Hepatic stellate cell (primary cell): ENCODE results near the gene VPS37C.
"Not testable (repeated sequence)": the region's sequence is repeated elsewhere in the genome, so short reads cannot be mapped to it uniquely, and the experiment has no call there.

Experiments used
- DNase-seq: peaks from one replicate; pipeline ENCODE4 v3.0.0; 2011; ENCODE audit warnings: low spot score

The VPS37C gene

DNA sequence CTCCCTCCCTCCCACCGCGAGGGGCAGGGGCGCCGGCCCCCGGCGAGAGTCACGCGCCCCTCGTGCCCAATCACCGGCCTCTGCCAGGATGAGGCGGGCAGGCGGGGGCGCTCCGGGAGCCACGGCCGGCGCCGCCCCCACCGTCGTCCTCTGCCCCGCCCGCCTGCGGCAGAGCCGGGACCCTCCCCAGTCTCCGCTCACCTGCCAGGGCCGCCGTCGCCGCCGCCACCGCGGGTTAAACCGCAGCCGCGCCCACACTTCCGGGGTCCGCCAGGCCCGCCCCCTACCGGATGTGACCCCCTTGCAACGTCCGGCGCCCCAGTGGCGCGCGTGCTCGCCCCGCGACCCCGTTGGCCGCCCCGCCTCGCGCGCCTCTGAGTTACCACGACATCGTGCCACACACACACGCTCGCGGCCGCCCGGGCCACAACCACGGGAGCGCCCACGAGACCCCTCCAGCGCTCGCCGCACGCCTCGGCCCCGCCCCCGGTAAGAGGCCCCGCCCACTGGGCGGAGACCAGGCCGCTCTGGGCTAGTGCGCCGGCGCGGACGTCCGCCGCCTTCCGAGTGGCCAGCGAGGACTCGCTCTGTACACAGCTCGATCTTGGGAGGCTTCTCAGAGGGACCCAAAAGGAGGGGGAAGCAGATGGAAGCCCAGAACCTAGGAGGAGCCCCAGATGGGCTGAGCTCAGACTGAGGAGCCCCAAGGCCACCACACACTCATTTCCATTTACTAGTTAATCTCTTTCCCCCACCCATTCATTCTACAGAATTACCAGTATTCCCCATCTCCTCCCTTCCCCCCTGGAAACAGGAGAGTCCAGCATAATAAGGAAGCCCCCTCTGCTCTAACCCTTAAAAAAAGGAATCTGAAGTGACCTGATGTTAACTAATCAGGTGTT, at the start of gene VPS37C:
Gene VPS37C (minus strand): TSS at position 237 of the 902 bp plus-strand sequence. CDS start 22,597 bp downstream, outside the sequence.
- DNase-seq = peak; percentile 98

DNA sequence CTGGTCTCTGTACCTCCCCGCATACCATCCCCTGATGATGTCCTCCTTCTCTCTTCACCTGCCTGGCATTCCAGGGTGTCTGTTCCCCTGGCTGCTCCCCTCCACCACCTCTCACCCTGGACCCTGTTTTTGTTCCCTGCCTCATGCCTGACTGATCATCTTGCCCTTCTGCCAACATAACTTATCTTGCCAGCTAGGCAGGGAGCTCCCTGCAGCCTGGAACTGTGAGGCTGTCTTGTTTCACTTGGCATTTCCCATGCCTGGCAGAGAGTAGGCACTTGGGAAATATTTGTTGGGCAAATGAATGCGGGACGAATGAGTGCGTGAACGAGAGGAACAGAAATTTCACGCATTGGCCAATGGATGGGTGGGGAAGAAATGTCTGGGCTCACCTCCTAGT, 49.4 kb upstream of the VPS37C start:
- DNase-seq = not testable (repeated sequence)

DNA sequence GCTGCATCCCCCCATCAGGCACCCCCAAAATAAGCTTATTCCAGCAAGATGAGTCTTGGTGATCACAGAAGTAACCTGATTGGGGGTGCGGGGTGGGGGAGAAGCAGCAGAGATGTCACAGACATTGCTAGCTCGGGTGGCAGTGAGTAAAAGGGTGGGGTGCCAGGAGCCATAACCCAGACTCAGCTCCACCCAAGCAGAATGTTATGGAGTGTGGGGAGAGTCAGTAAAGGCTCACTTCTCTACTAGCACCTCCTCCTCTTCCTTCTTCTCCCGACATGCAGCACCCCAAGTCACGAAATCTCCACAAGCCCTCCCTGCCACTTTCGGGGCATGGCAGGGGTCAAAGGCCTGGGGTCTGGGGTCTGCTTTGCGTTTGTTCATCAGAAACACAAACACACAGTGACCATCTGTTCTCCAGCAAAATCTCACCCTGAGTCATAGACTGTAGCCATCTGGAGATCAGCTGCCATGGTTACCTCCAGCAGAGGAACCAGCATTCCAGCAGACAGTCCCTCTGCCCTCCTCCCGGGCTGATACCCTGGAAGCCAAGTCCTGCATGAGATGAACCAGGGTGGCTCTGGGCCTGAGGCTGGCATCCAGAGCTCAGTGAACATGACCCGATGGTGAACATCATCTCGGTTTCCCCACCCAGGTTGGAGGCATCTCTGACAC, 46.5 kb upstream of the VPS37C start:
- not testable (repeated sequence) for DNase-seq

DNA sequence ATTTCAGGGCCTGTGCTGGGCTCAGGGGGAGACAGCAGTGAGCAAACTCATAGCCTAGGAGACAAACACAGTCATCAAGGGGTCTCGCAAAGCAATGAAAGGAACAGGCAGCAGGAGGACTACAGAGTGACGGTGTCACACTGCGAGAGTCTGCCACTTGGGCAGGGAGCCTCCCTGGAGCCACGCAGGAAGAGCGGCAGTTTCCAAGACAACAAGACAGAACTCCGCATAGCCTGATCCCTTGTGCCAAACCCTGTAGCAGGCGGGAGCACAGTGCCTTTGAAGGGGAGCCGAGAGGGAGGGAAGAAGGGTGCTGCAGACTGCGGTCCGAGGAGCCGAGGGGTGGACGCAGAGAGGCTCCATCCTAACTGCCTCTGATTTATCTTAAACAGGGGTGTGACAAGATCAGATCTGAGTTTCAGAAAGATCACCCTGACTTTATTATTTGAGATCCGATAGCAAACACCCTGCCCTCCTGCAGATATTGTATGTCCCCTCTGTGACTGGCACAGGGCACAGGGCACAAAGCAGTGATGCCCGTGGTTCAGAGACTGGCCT, 43.4 kb upstream of the VPS37C start:
- DNase-seq = not testable (repeated sequence)

DNA sequence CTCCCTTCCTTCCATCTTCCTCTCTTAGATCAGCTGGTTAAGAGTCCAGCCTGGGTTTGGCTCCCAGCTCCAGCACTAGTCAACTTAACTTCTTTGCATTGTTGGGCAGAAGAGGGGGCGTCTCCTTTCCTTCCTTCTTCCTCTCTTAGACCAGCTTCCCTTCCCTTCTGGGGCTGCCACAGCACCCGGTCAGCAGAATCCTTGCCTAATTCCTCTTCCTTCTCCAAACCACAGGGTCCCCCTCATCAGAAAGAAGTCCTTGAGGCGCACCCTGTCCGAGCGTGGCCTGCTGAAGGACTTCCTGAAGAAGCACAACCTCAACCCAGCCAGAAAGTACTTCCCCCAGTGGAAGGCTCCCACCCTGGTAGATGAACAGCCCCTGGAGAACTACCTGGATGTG, 42.6 kb upstream of the VPS37C start:
- not testable (repeated sequence) for DNase-seq

DNA sequence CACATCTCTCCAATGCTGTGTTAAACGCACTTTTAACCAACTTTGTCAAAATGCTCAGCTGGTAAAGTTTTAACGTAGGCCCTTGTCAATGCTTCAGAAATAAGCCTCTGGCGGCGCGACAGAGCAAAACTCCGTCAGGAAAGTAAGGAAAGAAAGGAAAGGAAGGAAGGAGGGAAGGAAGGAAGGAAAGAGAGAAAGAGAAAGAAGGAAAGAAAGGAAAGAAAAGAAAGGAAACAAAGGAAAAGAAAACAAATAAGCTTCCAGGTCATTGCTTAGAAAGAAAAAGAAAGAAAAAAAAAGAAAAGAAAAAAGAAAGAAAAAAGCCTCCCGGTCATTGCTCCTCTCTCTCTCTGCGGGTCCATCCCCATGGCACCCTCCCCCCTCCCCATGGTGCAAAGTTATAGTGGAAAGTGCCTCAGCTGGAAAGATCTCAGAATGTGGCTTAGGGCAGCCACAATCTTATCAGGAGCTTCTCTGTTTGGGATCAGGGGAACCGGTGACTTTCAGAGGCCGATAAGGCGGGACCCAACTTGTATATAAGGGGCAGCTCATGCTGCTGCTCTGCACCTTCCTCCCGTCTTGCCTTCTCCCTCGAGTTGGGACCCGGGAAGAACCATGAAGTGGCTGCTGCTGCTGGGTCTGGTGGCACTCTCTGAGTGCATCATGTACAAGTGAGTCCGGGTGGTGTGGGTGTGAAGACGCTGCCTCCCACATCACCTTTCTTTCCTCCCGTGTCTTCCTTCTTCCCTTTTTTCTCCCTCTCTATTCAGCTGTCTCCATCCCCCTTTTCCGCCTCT, 41.9 kb upstream of the VPS37C start, which contains the start of gene PGA3:
Gene PGA3 (plus strand): TSS at position 566 of the 797 bp plus-strand sequence. CDS start 50 bp downstream, at position 616.
- DNase-seq = not testable (repeated sequence)

DNA sequence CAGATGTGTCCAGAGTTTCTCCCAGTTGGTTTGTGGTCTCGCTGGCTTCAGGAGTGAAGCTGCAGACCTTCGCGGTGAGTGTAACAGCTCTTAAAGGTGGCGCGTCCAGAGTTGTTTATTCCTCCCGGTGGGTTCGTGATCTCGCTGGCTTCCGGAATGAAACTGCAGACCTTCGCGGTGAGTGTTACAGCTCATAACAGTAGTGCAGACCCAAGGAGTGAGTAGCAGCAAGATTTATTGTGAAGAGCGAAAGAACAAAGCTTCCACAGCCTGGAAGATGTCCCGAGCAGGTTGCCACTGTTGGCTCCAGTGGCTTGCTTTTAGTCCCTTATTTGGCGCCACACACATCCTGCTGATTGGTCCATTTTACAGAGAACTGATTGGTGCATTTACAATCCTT, 40.2 kb upstream of the VPS37C start:
- no peak for DNase-seq

DNA sequence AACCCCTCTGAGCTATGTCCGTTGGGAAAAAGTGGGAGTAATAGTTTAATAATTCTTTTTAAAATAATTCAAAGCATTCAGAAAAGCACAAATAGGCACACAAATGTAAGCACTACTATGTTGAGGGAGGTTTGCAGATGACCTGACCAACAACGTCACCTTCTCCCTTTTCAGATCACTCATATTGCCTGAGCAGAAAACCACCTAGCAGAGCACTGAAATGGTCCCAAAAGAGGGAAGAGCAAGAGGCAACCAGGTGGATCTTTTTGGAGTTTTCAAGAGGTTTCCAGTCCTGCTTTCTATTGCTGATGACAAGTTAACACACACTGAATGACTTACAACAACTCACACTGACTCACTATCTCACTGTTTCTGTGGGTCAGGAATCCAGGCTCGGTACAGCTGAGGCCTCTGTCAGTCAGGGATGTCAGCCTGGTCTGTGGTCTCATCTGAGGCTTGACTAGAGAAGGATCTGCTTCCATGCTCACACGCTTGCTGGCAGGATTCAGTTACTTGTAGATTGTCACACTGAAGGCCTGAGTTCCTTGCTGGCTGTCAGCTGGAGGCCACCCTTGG, 37.8 kb upstream of the VPS37C start:
- DNase-seq = no peak

DNA sequence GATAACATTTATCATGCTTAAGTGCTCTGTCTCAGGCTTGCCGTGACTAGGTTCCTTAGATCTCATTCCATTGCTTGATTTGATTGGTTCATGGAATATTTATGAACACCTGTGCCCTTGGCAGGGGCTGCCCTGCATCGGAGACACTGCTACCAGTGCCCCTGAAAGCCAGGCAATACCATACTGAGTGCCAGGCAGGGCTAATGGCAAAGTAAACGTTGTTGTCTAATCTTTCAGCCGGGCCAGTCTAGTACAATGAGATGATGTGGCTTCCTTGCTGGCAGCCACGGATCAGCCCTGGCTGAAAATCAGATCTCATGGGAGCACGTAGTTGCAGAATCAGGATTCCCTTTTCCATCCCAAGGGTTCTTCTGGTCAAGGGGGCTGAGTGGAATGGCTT, 37.1 kb upstream of the VPS37C start:
- DNase-seq = no peak

DNA sequence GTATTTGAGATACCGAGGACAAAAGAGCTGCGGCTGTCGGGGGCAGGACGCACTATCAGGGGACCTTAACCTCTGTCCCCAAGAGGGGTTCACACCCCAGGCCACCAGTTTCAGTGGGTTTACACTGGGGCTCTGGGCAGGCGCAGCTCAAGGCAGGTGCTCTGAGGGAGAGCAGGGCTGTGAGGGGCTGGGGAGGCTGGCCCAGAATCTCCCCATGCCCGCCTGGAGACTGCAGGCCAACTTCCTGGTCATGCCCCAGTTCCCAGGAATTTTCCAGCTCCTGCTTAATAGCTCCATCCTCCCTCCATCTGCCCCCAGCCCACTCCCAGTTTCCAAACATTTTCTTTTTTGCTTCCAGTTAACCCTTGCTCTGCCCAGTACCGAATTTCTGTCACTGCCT, 34.5 kb upstream of the VPS37C start:
- no peak for DNase-seq

DNA sequence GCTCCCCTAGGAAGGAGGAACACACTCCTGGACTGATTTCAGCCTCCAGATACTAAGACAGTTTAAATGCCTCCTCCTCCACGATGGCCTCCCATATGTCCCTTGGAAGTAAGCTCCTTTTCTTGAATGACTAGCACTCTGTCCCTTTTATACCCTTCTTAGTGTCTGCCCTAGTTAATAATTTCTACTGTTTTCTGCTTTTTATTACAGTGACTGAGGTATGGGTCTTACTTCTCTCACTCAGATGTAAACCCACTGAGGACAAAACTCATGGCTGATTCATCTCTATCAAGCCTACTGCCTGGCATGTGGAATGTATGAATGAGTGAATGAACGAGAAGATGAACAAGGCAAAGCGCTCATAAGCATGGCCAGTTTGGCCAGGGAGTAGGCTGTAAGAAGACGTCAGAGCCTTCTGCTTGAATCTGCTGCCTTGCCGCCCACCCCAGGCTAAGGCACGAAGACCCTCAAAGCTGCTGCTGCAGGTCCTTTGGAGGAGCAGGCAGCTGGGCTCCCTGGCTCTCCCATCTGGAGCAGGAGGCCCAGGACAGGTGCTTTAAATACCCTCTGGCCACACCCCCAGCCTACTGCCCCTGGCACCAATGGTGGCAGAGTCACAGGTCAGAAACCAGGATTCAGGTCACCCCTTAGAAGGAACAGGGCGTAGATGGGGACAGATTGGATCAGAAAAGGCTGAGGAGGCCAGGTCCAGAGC, 33.9 kb upstream of the VPS37C start:
- no peak for DNase-seq

DNA sequence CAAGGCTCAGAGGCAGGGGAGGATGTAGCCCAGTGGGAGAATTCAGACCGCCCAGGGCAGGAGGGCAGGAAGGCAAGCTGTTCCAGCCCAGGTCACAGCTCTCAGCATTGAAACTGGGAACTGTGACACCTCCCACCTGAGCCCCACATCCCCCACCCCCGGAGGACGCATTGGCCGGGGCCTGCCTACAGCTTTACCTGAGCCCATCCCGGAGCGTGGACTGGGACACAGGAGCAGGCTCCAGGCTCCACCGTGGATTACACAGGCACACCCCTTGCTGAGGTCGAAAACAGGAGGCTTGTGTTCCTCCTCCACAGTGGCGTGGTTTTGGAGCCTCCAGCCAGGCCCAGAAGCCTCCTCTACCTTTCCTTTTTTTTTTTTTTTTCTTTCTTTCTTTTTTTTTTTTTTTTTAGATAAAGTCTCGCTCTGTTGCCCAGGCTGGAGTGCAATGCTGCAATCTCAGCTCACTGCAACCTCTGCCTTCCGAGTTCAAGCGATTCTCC, 33.0 kb upstream of the VPS37C start:
- DNase-seq = no peak

DNA sequence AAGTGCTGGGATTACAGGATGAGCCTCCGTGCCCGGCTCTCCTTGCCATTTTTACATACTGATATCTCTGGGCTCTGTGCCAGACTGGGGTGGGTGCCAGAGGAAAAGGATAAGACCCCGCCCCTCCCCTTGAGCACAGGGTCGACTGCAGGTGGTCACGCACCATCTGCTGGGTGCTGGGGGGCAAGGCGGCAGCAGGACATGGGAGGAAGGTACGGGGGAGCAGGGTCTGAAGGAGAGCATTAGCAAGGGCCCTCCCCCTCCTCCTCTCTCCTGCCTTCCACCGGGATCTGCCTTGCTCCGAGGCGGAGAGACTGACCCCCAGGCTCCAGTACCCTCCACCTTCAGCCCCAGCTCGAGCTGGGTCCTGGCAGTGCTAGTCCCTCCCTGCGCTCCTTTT, 32.4 kb upstream of the VPS37C start:
- DNase-seq = no peak

DNA sequence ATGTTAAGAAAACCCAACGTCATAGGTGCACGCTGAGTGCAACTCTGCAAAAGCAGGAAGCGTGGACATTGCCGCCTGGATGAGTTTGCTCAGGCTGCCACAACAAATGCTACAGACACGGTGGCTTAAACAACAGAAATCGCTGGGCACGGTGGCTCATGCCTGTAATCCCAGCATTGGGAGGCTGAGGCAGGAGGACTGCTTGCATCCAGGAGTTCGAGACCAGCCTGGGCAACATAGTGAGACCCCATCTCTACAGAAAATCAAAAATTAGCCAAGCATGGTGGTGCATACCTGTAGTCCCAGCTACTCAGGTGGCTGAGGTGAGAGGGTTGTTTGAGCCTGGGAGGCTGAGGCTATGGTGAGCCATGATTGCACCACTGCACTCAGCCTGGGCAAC, 28.7 kb upstream of the VPS37C start:
- DNase-seq = no peak

DNA sequence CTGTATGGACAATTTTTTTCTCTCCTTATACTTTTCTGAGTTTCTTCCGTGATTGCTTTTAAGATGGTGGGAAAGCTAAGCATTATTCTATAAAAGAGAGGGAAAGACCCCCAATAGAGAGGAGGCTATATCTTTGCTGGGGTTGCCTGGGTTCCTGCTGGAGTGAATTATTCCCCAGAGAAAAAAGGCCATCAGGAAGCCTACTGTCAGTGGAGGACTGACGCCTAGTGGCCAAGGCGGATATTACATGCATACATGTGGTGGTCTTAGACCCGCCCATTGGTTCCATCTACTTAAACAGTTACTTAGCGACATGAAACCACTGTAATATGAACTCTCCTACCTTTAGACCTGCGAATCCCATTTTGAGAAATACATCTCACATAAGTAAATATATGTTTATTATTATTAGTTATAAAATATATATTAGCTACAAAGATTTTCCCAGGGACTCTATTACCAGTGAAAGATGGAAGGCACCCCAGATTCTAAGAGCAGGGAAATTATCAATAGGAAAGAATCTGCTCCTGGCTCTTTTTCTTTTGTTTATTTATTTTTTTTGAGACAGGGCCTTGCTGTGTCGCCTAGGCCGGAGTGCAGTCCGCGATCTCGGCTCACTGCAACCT, 26.4 kb upstream of the VPS37C start:
- peak; percentile 70 for DNase-seq

DNA sequence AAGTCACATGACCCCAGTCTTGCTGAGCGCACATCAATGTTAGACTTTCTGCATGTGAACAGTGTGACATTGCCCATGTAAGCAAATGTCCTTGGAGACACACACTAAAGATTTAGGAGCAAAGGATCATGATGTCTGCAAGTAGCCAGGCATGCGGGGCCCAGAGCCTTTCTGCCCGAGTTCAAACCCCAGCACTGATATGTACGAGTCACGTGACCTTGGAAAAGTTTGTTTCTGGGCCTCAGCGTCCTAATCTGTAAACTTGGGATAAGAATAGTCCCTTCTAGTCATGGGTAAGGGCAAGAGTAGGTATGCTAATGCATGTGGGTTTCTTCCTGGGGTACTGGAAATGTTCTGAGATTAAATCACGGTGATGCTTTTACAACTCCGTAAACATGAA, 25.3 kb upstream of the VPS37C start:
- no peak for DNase-seq

DNA sequence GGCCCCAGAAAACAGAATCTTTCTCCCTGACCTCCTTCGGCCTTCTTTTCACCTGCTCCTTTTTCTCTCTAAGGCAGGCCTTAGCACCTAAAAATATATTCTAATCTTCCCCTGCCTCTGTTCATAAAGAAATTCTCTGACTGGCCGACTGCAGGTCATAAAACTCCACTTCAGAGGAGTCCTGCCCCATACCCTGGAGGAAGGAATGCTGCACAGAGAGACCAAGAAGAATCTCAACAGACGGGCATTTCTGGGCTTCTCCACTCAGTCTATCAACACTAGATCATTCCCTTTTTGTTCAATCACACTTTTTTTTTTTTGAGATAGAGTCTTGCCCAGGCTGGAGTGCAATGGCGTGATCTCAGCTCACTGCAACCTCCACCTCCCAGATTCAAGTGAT, 22.4 kb upstream of the VPS37C start:
- no peak for DNase-seq

DNA sequence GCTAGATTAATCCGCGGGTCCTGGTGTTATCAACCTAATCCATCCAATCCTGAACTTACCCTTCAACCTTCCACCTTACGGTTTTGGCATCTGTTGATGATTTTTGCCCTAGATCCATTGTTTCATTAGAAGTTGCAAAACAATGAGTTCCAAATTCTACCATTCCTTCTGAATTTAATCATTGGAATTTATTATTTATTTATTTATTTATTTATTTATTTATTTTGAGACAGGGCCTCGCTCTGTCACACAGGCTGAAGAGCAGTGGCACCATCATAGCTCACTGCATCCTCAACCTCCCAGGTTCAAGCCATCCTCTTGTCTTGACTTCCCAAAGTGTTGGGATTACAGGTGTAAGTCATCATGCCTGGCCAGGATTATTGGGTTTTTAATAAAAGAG, 20.3 kb upstream of the VPS37C start:
- no peak for DNase-seq

DNA sequence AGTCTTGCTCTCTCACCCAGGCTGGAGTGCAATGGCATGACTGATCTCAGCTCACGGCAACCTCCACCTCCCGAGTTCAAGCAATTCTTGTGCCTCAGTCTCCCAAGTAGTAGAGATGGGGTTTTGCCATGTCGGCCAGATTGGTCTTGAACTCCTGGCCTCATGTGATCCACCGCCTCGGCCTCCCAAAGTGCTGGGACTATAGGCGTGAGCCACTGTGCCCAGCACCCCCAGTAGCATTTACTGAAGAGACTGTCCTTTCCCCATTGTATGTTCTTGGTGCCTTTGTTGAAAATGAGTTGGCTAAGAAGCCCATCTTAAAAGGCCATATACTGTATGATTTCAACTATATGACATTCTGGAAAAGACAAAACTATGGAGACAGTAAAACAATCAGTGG, 19.0 kb upstream of the VPS37C start:
- DNase-seq = not testable (repeated sequence)

DNA sequence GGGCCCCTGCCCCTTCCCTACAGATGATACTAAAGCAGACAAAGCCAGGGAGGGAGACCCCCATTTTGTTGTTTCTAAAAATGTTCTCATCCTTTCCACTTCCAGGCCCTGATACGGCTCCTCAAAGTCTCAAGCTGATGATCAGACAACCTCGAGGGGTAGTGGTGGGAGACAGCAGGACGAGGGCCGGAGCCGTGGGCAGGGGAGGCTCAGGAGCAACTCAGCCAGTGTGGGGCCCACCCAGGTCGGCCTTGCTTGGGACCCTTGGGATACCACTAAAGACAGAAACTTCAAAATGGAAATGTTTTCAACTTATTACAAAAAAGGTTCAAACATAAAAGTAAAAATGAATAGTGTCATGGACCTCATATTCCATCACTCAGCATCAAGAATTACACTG, 15.2 kb upstream of the VPS37C start:
- DNase-seq = no peak
